ENCODE data around the gene SERPINA12.

The SERPINA12 gene
- total RNA-seq: 0 reads per million in 2 donors

- no peak for DNase-seq
Measured at GRCh38 chr14:94509356-94509755, at the start of gene SERPINA12. TSS of gene SERPINA12 (minus strand) at chr14:94509469. CDS start at chr14:94498397, 11,072 bp downstream.

- DNase-seq: no peak
Measured at GRCh38 chr14:94558842-94559241, 49.6 kb upstream of the SERPINA12 start.

- no peak for DNase-seq
Measured at GRCh38 chr14:94557327-94557726, 48.1 kb upstream of the SERPINA12 start.

- DNase-seq: no peak
Measured at GRCh38 chr14:94555991-94556390, 46.7 kb upstream of the SERPINA12 start.

- DNase-seq: no peak
Measured at GRCh38 chr14:94550041-94550440, 40.8 kb upstream of the SERPINA12 start.

GRCh38 chr14:94548999-94549985 lies 40.0 kb upstream of the SERPINA12 start:
- peak; percentile 42 for DNase-seq

- no peak for DNase-seq
Measured at GRCh38 chr14:94548131-94548998, 39.1 kb upstream of the SERPINA12 start.

GRCh38 chr14:94547726-94548125 lies 38.5 kb upstream of the SERPINA12 start:
- DNase-seq: no peak

- no peak for DNase-seq
Measured at GRCh38 chr14:94547151-94547680, 37.9 kb upstream of the SERPINA12 start.

GRCh38 chr14:94545131-94545841 lies 36.0 kb upstream of the SERPINA12 start:
- no peak for DNase-seq

GRCh38 chr14:94544726-94545125 lies 35.5 kb upstream of the SERPINA12 start:
- DNase-seq: no peak

- no peak for DNase-seq
Measured at GRCh38 chr14:94543449-94544124, 34.3 kb upstream of the SERPINA12 start.

GRCh38 chr14:94542811-94543440 lies 33.7 kb upstream of the SERPINA12 start:
- DNase-seq: no peak

GRCh38 chr14:94542111-94542810 lies 33.0 kb upstream of the SERPINA12 start:
- no peak for DNase-seq

GRCh38 chr14:94541234-94541975 lies 32.1 kb upstream of the SERPINA12 start:
- DNase-seq: no peak

GRCh38 chr14:94540031-94540794 lies 30.9 kb upstream of the SERPINA12 start:
- DNase-seq: no peak

GRCh38 chr14:94539181-94539580 lies 29.9 kb upstream of the SERPINA12 start:
- no peak for DNase-seq

- DNase-seq: no peak
Measured at GRCh38 chr14:94538070-94538740, 28.9 kb upstream of the SERPINA12 start.

Measured in T-helper 9 cell (primary cell).